ENCODE measurements around the gene SNX4. TPM values are rescaled to one million over a fixed set of nuclear protein-coding genes. Genes with fewer than 3 reads are reported as not detected.

Gene SNX4
- polyA plus RNA-seq, 1 donor = 70.2 TPM

GRCh38 chr3:125470671-125471070 lies 49.3 kb downstream of the SNX4 start:
- Histone ChIP-seq H3K4me1 (ENCODE audit: control insufficient read depth, insufficient read depth, low read length) (no peaks in the 10 kb centered on the region), H3K4me3 (ENCODE audit: low read length) (no peak overlapping the region), H3K27ac (ENCODE audit: low read length) (no peak overlapping the region), H3K36me3 (ENCODE audit: control insufficient read depth, insufficient read depth, low read length) (peaks cover 51% of the 10 kb centered on the region), H3K9me3 (ENCODE audit: control insufficient read depth, low read depth, low read length) (no peaks in the 10 kb centered on the region), H3K27me3 (ENCODE audit: control insufficient read depth, insufficient read depth, low read length) (no peaks in the 10 kb centered on the region)
- no CpG with 5 or more reads among the region's 1 CpG for WGBS (ENCODE audit: insufficient coverage, low lambda C conversion rate)
- DNase-seq = no peak

GRCh38 chr3:125462722-125463299 lies 57.2 kb downstream of the SNX4 start:
- H3K9me3 ChIP-seq (ENCODE audit: control insufficient read depth, low read depth, low read length) = no peaks in the 10 kb centered on the region
- peaks cover 8% of the 10 kb centered on the region for H3K4me1 ChIP-seq (ENCODE audit: control insufficient read depth, insufficient read depth, low read length)
- peak in 1 of 2 donors; percentile 46 for DNase-seq
- H3K27me3 ChIP-seq (ENCODE audit: control insufficient read depth, insufficient read depth, low read length) = no peaks in the 10 kb centered on the region
- H3K4me3 ChIP-seq (ENCODE audit: low read length) = no peak overlapping the region
- H3K27ac ChIP-seq (ENCODE audit: low read length) = peak overlapping the region; percentile 17
- peaks cover 41% of the 10 kb centered on the region for H3K36me3 ChIP-seq (ENCODE audit: control insufficient read depth, insufficient read depth, low read length)
- no CpG with 5 or more reads among the region's 5 CpGs for WGBS (ENCODE audit: insufficient coverage, low lambda C conversion rate)

DNA sequence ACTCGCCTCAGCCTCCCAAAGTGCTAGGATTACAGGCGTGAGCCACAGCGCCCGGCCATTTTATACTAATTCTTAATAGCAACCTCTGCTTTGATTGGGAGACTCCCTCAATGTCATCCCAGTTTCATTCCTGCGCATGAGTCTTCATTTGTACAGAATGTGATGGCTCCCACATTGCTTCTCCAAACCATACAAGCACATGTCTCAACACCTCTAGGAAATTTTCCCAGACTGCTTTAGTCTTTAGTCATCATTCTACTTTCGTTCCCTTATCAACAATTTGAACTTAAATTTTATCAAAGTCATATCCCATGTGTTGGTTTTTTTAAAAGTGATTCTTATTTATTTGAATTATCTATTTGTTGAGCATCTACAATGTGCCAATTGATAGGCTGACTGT lies 58.1 kb downstream of the SNX4 start:
- no peak for DNase-seq
- no peaks in the 10 kb centered on the region for H3K9me3 ChIP-seq (ENCODE audit: control insufficient read depth, low read depth, low read length)
- H3K4me3 ChIP-seq (ENCODE audit: low read length) = no peak overlapping the region
- 100% methylated on average over 1 of the region's 6 CpGs for WGBS (ENCODE audit: insufficient coverage, low lambda C conversion rate)
- H3K27me3 ChIP-seq (ENCODE audit: control insufficient read depth, insufficient read depth, low read length) = no peaks in the 10 kb centered on the region
- no peak overlapping the region for H3K27ac ChIP-seq (ENCODE audit: low read length)
- H3K36me3 ChIP-seq (ENCODE audit: control insufficient read depth, insufficient read depth, low read length) = peaks cover 39% of the 10 kb centered on the region
- peaks cover 8% of the 10 kb centered on the region for H3K4me1 ChIP-seq (ENCODE audit: control insufficient read depth, insufficient read depth, low read length)

DNA sequence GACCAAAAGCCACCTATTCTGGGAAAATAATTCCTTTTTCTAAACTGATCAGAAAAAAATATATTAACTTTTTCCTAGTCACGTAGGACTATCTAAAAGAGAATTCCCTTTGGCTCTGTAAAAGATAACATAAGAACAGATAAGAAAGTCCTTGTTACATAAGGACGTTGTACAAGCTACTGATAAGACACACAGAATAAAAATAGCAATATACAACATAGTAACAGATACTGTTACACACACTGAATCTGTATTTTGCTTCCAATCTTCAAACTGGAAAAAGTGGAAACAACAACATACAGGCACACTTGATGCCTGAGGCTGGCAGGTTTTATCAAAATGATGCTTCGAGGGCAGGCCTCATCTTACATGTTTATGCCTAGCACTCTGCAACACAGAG lies 59.8 kb downstream of the SNX4 start:
- H3K4me1 ChIP-seq (ENCODE audit: control insufficient read depth, insufficient read depth, low read length) = peaks cover 8% of the 10 kb centered on the region
- peaks cover 44% of the 10 kb centered on the region for H3K36me3 ChIP-seq (ENCODE audit: control insufficient read depth, insufficient read depth, low read length)
- H3K9me3 ChIP-seq (ENCODE audit: control insufficient read depth, low read depth, low read length) = no peaks in the 10 kb centered on the region
- H3K27ac ChIP-seq (ENCODE audit: low read length) = peak overlapping the region; percentile 12
- no peaks in the 10 kb centered on the region for H3K27me3 ChIP-seq (ENCODE audit: control insufficient read depth, insufficient read depth, low read length)
- DNase-seq = peak in 1 of 2 donors; percentile 26
- WGBS (ENCODE audit: insufficient coverage, low lambda C conversion rate) = no CpG with 5 or more reads among the region's 3 CpGs
- no peak overlapping the region for H3K4me3 ChIP-seq (ENCODE audit: low read length)

DNA sequence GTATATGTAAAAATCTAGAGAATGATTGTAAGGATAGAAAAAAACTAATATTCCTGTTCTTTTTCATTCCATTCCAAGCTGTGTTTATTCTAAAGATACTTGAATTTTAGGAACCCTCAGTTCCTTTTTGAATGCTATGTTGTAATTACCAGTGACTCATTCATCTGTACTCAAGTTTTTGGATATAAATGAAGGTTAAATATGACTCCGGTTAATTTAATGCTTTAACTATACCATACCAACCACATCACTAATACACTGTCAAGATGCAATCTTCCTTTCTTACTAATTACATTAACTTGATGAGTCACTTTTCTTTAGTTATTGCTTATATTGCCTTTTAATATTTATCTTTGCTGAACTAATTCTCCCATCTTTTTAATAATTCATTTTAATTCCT lies 76.1 kb downstream of the SNX4 start:
- H3K9me3 ChIP-seq (ENCODE audit: control insufficient read depth, low read depth, low read length) = peaks cover 8% of the 10 kb centered on the region
- H3K27ac ChIP-seq (ENCODE audit: low read length) = no peak overlapping the region
- H3K4me1 ChIP-seq (ENCODE audit: control insufficient read depth, insufficient read depth, low read length) = peaks cover 23% of the 10 kb centered on the region
- H3K27me3 ChIP-seq (ENCODE audit: control insufficient read depth, insufficient read depth, low read length) = no peaks in the 10 kb centered on the region
- H3K36me3 ChIP-seq (ENCODE audit: control insufficient read depth, insufficient read depth, low read length) = peaks cover 23% of the 10 kb centered on the region
- no CpG with 5 or more reads among the region's 1 CpG for WGBS (ENCODE audit: insufficient coverage, low lambda C conversion rate)
- no peak for DNase-seq
- H3K4me3 ChIP-seq (ENCODE audit: low read length) = no peak overlapping the region

- no peak for DNase-seq
- Histone ChIP-seq H3K27me3 (ENCODE audit: control insufficient read depth, insufficient read depth, low read length) (no peaks in the 10 kb centered on the region), H3K36me3 (ENCODE audit: control insufficient read depth, insufficient read depth, low read length) (peaks cover 19% of the 10 kb centered on the region), H3K9me3 (ENCODE audit: control insufficient read depth, low read depth, low read length) (peaks cover 8% of the 10 kb centered on the region), H3K4me1 (ENCODE audit: control insufficient read depth, insufficient read depth, low read length) (peaks cover 34% of the 10 kb centered on the region), H3K27ac (ENCODE audit: low read length) (no peak overlapping the region), H3K4me3 (ENCODE audit: low read length) (no peak overlapping the region)
- WGBS (ENCODE audit: insufficient coverage, low lambda C conversion rate) = no CpG with 5 or more reads among the region's 1 CpG
These were observed 77.5 kb downstream of the SNX4 start for GRCh38 chr3:125442506-125442905.

GRCh38 chr3:125440970-125441369 lies 79.0 kb downstream of the SNX4 start:
- H3K4me3 ChIP-seq (ENCODE audit: low read length) = no peak overlapping the region
- peaks cover 42% of the 10 kb centered on the region for H3K4me1 ChIP-seq (ENCODE audit: control insufficient read depth, insufficient read depth, low read length)
- WGBS (ENCODE audit: insufficient coverage, low lambda C conversion rate) = no CpG with 5 or more reads among the region's 2 CpGs
- DNase-seq = no peak
- peak overlapping the region; percentile 77 for H3K27ac ChIP-seq (ENCODE audit: low read length)
- peaks cover 8% of the 10 kb centered on the region for H3K9me3 ChIP-seq (ENCODE audit: control insufficient read depth, low read depth, low read length)
- H3K27me3 ChIP-seq (ENCODE audit: control insufficient read depth, insufficient read depth, low read length) = no peaks in the 10 kb centered on the region
- H3K36me3 ChIP-seq (ENCODE audit: control insufficient read depth, insufficient read depth, low read length) = peaks cover 9% of the 10 kb centered on the region

DNA sequence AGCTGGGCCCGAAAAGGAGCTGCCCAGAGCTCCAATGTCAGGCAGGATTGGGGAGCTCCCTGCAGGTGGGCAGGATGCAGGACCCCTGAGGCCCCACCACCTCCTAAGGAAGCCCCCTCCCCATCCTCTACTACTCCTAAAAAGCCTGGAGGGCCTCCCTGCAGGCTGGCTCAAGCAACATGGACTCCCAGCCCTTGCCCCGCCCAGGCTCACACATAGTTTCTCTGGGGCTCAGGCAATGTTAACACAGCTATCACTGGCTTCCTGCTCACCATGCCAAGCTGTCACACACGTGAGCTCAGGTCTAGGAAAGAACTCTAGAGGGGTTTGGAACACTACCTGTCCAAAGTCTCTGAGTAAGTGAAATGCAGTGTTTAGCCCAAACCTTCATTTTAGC lies 79.4 kb downstream of the SNX4 start:
- H3K4me1 ChIP-seq (ENCODE audit: control insufficient read depth, insufficient read depth, low read length) = peaks cover 42% of the 10 kb centered on the region
- peak overlapping the region; percentile 77 for H3K27ac ChIP-seq (ENCODE audit: low read length)
- peaks cover 5% of the 10 kb centered on the region for H3K36me3 ChIP-seq (ENCODE audit: control insufficient read depth, insufficient read depth, low read length)
- WGBS (ENCODE audit: insufficient coverage, low lambda C conversion rate) = no CpG with 5 or more reads among the region's 3 CpGs
- H3K27me3 ChIP-seq (ENCODE audit: control insufficient read depth, insufficient read depth, low read length) = no peaks in the 10 kb centered on the region
- no peak overlapping the region for H3K4me3 ChIP-seq (ENCODE audit: low read length)
- H3K9me3 ChIP-seq (ENCODE audit: control insufficient read depth, low read depth, low read length) = peaks cover 8% of the 10 kb centered on the region
- DNase-seq = peak; percentile 76 to 90

DNA sequence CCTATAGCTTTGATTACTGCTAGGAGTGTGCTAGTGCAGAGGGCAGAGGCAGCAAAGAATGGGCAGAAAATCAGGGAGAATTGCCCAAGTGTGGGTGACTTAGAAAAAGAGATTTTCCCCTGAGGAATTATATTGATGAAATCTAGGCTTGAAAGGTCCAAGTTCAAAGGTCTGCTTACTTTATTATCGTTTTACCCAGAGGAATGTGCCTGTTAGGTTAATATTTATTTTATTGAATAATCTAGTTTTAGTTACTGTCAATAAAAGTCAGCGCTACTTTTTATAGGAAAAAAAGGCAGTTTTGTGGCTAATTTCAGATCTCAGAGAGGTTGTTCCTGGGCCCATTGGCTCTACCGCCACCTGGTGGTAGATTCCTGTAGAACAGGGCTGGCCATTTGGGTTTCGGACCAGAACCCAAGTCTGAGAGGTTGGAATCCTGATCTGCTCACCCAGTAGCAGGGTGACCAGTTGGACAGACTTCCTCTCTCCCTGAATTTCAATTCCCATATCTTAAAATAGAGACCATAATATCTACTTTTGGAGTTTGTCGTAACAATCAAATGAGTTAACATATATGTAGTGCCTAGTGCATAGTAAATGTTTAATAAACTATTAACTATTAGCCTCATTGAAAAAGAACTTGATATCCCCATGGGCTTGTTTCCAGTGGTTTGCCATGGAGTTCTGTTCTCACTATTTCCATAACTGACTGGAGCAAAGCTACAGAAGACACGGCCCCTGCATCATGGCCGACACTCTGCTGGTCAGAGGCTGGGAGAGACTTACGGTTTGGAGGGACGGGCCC lies 82.2 kb downstream of the SNX4 start:
- Histone ChIP-seq H3K36me3 (ENCODE audit: control insufficient read depth, insufficient read depth, low read length) (no peaks in the 10 kb centered on the region), H3K4me1 (ENCODE audit: control insufficient read depth, insufficient read depth, low read length) (peaks cover 42% of the 10 kb centered on the region), H3K9me3 (ENCODE audit: control insufficient read depth, low read depth, low read length) (peaks cover 3% of the 10 kb centered on the region), H3K27me3 (ENCODE audit: control insufficient read depth, insufficient read depth, low read length) (no peaks in the 10 kb centered on the region), H3K27ac (ENCODE audit: low read length) (peak overlapping the region; percentile 30), H3K4me3 (ENCODE audit: low read length) (no peak overlapping the region)
- WGBS (ENCODE audit: insufficient coverage, low lambda C conversion rate) = no CpG with 5 or more reads among the region's 9 CpGs
- DNase-seq = peak; percentile 17 to 48

DNA sequence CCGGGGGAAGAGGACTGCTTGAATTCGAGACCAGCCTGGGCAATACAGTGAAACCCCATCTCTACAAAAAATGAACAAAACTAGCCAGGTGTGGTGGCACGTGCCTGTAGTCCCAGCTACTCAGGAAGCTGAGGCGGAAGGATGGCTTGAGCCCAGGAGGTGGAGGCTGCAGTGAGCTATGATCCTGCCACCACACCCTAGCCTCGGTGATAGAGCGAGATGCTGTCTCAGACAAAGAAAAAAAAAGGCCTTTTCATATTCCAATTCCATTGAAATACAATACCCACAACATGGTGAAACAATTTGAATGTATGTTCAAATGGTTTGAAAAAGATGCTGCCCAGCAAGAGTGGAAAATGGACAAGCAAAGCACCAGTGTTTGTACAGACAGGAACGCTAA lies 83.1 kb downstream of the SNX4 start:
- Histone ChIP-seq H3K4me1 (ENCODE audit: control insufficient read depth, insufficient read depth, low read length) (peaks cover 42% of the 10 kb centered on the region), H3K27me3 (ENCODE audit: control insufficient read depth, insufficient read depth, low read length) (no peaks in the 10 kb centered on the region), H3K9me3 (ENCODE audit: control insufficient read depth, low read depth, low read length) (no peaks in the 10 kb centered on the region), H3K4me3 (ENCODE audit: low read length) (no peak overlapping the region), H3K27ac (ENCODE audit: low read length) (peak overlapping the region; percentile 30), H3K36me3 (ENCODE audit: control insufficient read depth, insufficient read depth, low read length) (no peaks in the 10 kb centered on the region)
- DNase-seq = peak; percentile 17 to 55
- WGBS (ENCODE audit: insufficient coverage, low lambda C conversion rate) = 20% methylated on average over 1 of the region's 7 CpGs
